ENCODE data around the gene L3MBTL4.
"Not testable (repeated sequence)": the region's sequence is repeated elsewhere in the genome, so short reads cannot be mapped to it uniquely, and the experiment has no call there.

The L3MBTL4 gene

GRCh38 chr18:6414723-6415417 is at the start of gene L3MBTL4:
L3MBTL4 (minus strand) TSS chr18:6414911; CDS start chr18:6311625, 103,286 bp downstream.
- DNase-seq, result no peak

GRCh38 chr18:6452194-6452593 is 37.5 kb upstream of the L3MBTL4 start:
- DNase-seq, result no peak

GRCh38 chr18:6449213-6449612 is 34.5 kb upstream of the L3MBTL4 start:
- no peak for DNase-seq

- DNase-seq, result no peak
These were observed 29.9 kb upstream of the L3MBTL4 start for GRCh38 chr18:6444466-6445228.

GRCh38 chr18:6441200-6441599 is 26.5 kb upstream of the L3MBTL4 start:
- DNase-seq, result no peak

- no peak for DNase-seq
These were observed 23.5 kb upstream of the L3MBTL4 start for GRCh38 chr18:6437937-6438818.

- no peak for DNase-seq
These were observed 21.0 kb upstream of the L3MBTL4 start for GRCh38 chr18:6435731-6436130.

GRCh38 chr18:6434987-6435709 is 20.4 kb upstream of the L3MBTL4 start:
- no peak for DNase-seq

GRCh38 chr18:6434481-6434880 is 19.8 kb upstream of the L3MBTL4 start:
- DNase-seq, result no peak

GRCh38 chr18:6431659-6432318 is 17.1 kb upstream of the L3MBTL4 start:
- no peak for DNase-seq

GRCh38 chr18:6428851-6429395 is 14.2 kb upstream of the L3MBTL4 start:
- no peak for DNase-seq

GRCh38 chr18:6427286-6427685 is 12.6 kb upstream of the L3MBTL4 start:
- DNase-seq, result no peak

- DNase-seq, result no peak
These were observed 8.6 kb upstream of the L3MBTL4 start for GRCh38 chr18:6423289-6423688.

GRCh38 chr18:6414118-6414722 is 491 bp downstream of the L3MBTL4 start:
- peak; percentile 20 for DNase-seq

- no peak for DNase-seq
These were observed 1.1 kb downstream of the L3MBTL4 start for GRCh38 chr18:6413579-6414117.

- no peak for DNase-seq
These were observed 1.7 kb downstream of the L3MBTL4 start for GRCh38 chr18:6412933-6413472.

GRCh38 chr18:6411382-6411781 is 3.3 kb downstream of the L3MBTL4 start:
- DNase-seq, result no peak

- DNase-seq, result no peak
These were observed 4.8 kb downstream of the L3MBTL4 start for GRCh38 chr18:6409933-6410332.

GRCh38 chr18:6408543-6408942 is 6.2 kb downstream of the L3MBTL4 start:
- not testable (repeated sequence) for DNase-seq

GRCh38 chr18:6406910-6407470 is 7.7 kb downstream of the L3MBTL4 start:
- no peak for DNase-seq

All from activated T-cell treated with anti-CD3 and anti-CD28 coated beads, Interleukin-2, amount 50 U/mL, for 1 hour (primary cell).